HepG2 (cell line): Measurements from ENCODE around the gene LRRFIP2. TPM values are rescaled to one million over a fixed set of nuclear protein-coding genes. Genes with fewer than 3 reads are reported as not detected.

Source experiments
- AFF4 ChIP-seq: sonication (generic); formaldehyde crosslinking; IDR thresholded peaks from 2 replicates; pipeline ENCODE4 v1.4.0; 2020; ENCODE audit warnings: missing genetic modification reagents
- CEBPB ChIP-seq: IDR thresholded peaks from 2 replicates; pipeline ENCODE4 v1.6.1; 2011; ENCODE audit warnings: low read depth, low read length, improper control_type of control experiment, borderline replicate concordance
- DNMT3B ChIP-seq: conservative IDR thresholded peaks from 2 replicates; pipeline ENCODE4 v1.6.1; 2016; ENCODE audit warnings: missing biosample characterization, control low read depth
- FOXJ3 ChIP-seq: sonication (generic); formaldehyde crosslinking; IDR thresholded peaks from 2 replicates; pipeline ENCODE4 v1.4.0; 2020; ENCODE audit warnings: missing genetic modification reagents, mild to moderate bottlenecking, borderline replicate concordance
- GTF3A ChIP-seq: sonication (generic); formaldehyde crosslinking; conservative IDR thresholded peaks from 2 replicates; pipeline ENCODE4 v1.4.0; 2020; ENCODE audit warnings: mild to moderate bottlenecking, missing genetic modification reagents
- KAT8 ChIP-seq: IDR thresholded peaks from 2 replicates; pipeline ENCODE4 v1.6.1; 2016; ENCODE audit warnings: missing genetic modification reagents, missing compliant biosample characterization
- KDM6A ChIP-seq: IDR thresholded peaks from 2 replicates; pipeline ENCODE4 v1.6.1; 2016; ENCODE audit warnings: low read depth
- KLF12 ChIP-seq: sonication (generic); formaldehyde crosslinking; IDR thresholded peaks from 2 replicates; pipeline ENCODE4 v1.4.0; 2020; ENCODE audit warnings: missing genetic modification reagents, borderline replicate concordance
- MYC ChIP-seq: sonication (generic); formaldehyde crosslinking; IDR thresholded peaks from 2 replicates; pipeline ENCODE4 v1.9.0; 2021; ENCODE audit warnings: missing genetic modification reagents, borderline replicate concordance
- NFKBIZ ChIP-seq: IDR thresholded peaks from 2 replicates; pipeline ENCODE4 v1.6.1; 2018; ENCODE audit warnings: missing genetic modification reagents, missing compliant biosample characterization
- PRPF4 ChIP-seq: fragments of 200-400 bp; formaldehyde crosslinking; IDR thresholded peaks from 2 replicates; pipeline ENCODE4 v1.6.1; 2016; ENCODE audit warnings: low read length, low read depth; ENCODE audit not compliant: poor library complexity, severe bottlenecking
- SKIL ChIP-seq: sonication (generic); formaldehyde crosslinking; IDR thresholded peaks from 2 replicates; pipeline ENCODE4 v1.8.0; 2022; ENCODE audit warnings: missing genetic modification reagents, mild to moderate bottlenecking, moderate library complexity, borderline replicate concordance
- YY1 ChIP-seq: IDR thresholded peaks from 2 replicates; pipeline ENCODE4 v1.6.1; 2011; ENCODE audit warnings: low read length, low read depth, moderate library complexity, mild to moderate bottlenecking; ENCODE audit not compliant: insufficient read depth, insufficient replicate concordance
- ZNF274 ChIP-seq: sonication (generic); formaldehyde crosslinking; IDR thresholded peaks from 2 replicates; pipeline ENCODE4 v1.5.1; 2020; ENCODE audit warnings: mild to moderate bottlenecking, missing genetic modification reagents
- ZNF709 ChIP-seq: sonication (generic); formaldehyde crosslinking; IDR thresholded peaks from 2 replicates; pipeline ENCODE4 v1.5.0; 2020; ENCODE audit warnings: mild to moderate bottlenecking, missing genetic modification reagents
- polyA plus RNA-seq, 8 experiments: library from polyadenylated mRNA; depleted of rRNA in 3 of 8; stranded (reverse) in 7 of 8; unstranded in 1 of 8; fragments of >200 nt; fragmentation: Illumina TruSeq in 4 of 8; extraction: Trizol in 4 of 8; gene quantifications; 2 replicates each; pipeline versions ENCODE4 v1.2.1 to v1.2.3, GENCODE V29; 2011 to 2016; ENCODE audit warnings: low read depth in 4 of 8, missing spikeins in 1 of 8, mixed read lengths in 1 of 8; ENCODE audit not compliant: insufficient read depth in 1 of 8
- total RNA-seq, 5 experiments: library from RNA; depleted of rRNA; stranded (reverse); fragments of >200 nt; fragmentation: Illumina TruSeq; extraction: Trizol; gene quantifications; 2 replicates each; pipeline ENCODE4 v1.2.3, GENCODE V29; 2016; ENCODE audit warnings: low read depth in 1 of 5
- TF ChIP-seq, protein P1 (sequence below): sonication (generic); formaldehyde crosslinking; IDR thresholded peaks from 2 replicates; pipeline ENCODE4 v1.5.1; 2020; ENCODE audit warnings: mild to moderate bottlenecking, missing genetic modification reagents, borderline replicate concordance
- TF ChIP-seq, protein P2 (sequence below): sonication (generic); formaldehyde crosslinking; IDR thresholded peaks from 2 replicates; pipeline ENCODE4 v1.5.0; 2020; ENCODE audit warnings: mild to moderate bottlenecking, low read depth, missing genetic modification reagents, borderline replicate concordance

LRRFIP2 gene
- total and polyA plus RNA-seq, 2 of the 13 experiments (the other 11 are each of a cell fraction or from before 2014, with no cell fraction given), result 13.5 to 32.2 TPM

GRCh38 chr3:37127340-37127739, 47.0 kb downstream of the LRRFIP2 start (continued):
- peak; percentile 50; the same call in 1 of the 2 replicates for TF ChIP-seq KAT8 (CRISPR knock-in tag)
- no peak for TF ChIP-seq ZNF709 (CRISPR knock-in tag)
- TF ChIP-seq NFKBIZ (CRISPR knock-in tag), result no peak
- TF ChIP-seq, protein P1, sequence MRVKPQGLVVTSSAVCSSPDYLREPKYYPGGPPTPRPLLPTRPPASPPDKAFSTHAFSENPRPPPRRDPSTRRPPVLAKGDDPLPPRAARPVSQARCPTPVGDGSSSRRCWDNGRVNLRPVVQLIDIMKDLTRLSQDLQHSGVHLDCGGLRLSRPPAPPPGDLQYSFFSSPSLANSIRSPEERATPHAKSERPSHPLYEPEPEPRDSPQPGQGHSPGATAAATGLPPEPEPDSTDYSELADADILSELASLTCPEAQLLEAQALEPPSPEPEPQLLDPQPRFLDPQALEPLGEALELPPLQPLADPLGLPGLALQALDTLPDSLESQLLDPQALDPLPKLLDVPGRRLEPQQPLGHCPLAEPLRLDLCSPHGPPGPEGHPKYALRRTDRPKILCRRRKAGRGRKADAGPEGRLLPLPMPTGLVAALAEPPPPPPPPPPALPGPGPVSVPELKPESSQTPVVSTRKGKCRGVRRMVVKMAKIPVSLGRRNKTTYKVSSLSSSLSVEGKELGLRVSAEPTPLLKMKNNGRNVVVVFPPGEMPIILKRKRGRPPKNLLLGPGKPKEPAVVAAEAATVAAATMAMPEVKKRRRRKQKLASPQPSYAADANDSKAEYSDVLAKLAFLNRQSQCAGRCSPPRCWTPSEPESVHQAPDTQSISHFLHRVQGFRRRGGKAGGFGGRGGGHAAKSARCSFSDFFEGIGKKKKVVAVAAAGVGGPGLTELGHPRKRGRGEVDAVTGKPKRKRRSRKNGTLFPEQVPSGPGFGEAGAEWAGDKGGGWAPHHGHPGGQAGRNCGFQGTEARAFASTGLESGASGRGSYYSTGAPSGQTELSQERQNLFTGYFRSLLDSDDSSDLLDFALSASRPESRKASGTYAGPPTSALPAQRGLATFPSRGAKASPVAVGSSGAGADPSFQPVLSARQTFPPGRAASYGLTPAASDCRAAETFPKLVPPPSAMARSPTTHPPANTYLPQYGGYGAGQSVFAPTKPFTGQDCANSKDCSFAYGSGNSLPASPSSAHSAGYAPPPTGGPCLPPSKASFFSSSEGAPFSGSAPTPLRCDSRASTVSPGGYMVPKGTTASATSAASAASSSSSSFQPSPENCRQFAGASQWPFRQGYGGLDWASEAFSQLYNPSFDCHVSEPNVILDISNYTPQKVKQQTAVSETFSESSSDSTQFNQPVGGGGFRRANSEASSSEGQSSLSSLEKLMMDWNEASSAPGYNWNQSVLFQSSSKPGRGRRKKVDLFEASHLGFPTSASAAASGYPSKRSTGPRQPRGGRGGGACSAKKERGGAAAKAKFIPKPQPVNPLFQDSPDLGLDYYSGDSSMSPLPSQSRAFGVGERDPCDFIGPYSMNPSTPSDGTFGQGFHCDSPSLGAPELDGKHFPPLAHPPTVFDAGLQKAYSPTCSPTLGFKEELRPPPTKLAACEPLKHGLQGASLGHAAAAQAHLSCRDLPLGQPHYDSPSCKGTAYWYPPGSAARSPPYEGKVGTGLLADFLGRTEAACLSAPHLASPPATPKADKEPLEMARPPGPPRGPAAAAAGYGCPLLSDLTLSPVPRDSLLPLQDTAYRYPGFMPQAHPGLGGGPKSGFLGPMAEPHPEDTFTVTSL, result peak; percentile 48; the same call in 1 of the 2 replicates
- TF ChIP-seq FOXJ3 (CRISPR knock-in tag), result no peak
- peak; percentile 6; the same call in 1 of the 2 replicates for TF ChIP-seq CEBPB
- peak; percentile 48 for TF ChIP-seq YY1
- peak; percentile 41; the same call in 1 of the 2 replicates for TF ChIP-seq KDM6A
- no peak for TF ChIP-seq KLF12 (CRISPR knock-in tag)
- TF ChIP-seq, protein P2, sequence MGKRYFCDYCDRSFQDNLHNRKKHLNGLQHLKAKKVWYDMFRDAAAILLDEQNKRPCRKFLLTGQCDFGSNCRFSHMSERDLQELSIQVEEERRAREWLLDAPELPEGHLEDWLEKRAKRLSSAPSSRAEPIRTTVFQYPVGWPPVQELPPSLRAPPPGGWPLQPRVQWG (CRISPR knock-in tag), result no peak
- no peak for TF ChIP-seq PRPF4
- TF ChIP-seq MYC (CRISPR knock-in tag), result no peak
- TF ChIP-seq AFF4 (CRISPR knock-in tag), result no peak
- TF ChIP-seq ZNF274, result no peak
- TF ChIP-seq GTF3A (CRISPR knock-in tag), result no peak
- TF ChIP-seq SKIL (CRISPR knock-in tag), result no peak
- no peak for TF ChIP-seq DNMT3B (CRISPR knock-in tag)
